Suprapubic skin (tissue), 4 donors: Measurements from ENCODE around the gene TCEA2. TPM values are rescaled to one million over a fixed set of nuclear protein-coding genes. Genes with fewer than 3 reads are reported as not detected.
A peak's percentile ranks its signal among the peaks of the same experiment; 100 is the strongest.

Experiments
- DNase-seq, 2 donors: peaks; one replicate each; pipeline ENCODE4 v3.0.0-alpha.2; 2019; ENCODE audit warnings: low spot score in 2 of 2
- H3K27ac ChIP-seq: fragments of 200-600 bp; sonication (generic); one replicate; pipeline ENCODE4 v1.5.1; 2019
- H3K27me3 ChIP-seq: fragments of 200-600 bp; sonication (generic); one replicate; pipeline ENCODE4 v1.5.1; 2019
- H3K36me3 ChIP-seq: fragments of 200-600 bp; sonication (generic); one replicate; pipeline ENCODE4 v1.5.1; 2019
- H3K4me1 ChIP-seq: fragments of 200-600 bp; sonication (generic); one replicate; pipeline ENCODE4 v1.5.1; 2019
- H3K4me3 ChIP-seq: fragments of 200-600 bp; sonication (generic); one replicate; pipeline ENCODE4 v1.5.1; 2019; ENCODE audit warnings: mild to moderate bottlenecking
- H3K9me3 ChIP-seq: fragments of 200-600 bp; sonication (generic); one replicate; pipeline ENCODE4 v1.5.1; 2019
- EP300 ChIP-seq: sonication (generic); formaldehyde crosslinking; IDR thresholded peaks from one replicate; pipeline ENCODE4 v1.6.1; 2017; ENCODE audit warnings: antibody characterized with exemption
- POLR2A ChIP-seq, 2 donors: fragments of 450-650 bp; IDR thresholded peaks; one replicate each; pipeline ENCODE4 v1.6.1; 2017; ENCODE audit warnings: antibody characterized with exemption in 2 of 2, mild to moderate bottlenecking in 2 of 2, moderate library complexity in 2 of 2
- POLR2AphosphoS5 ChIP-seq, 3 donors: sonication (generic); formaldehyde crosslinking; IDR thresholded peaks; one replicate each; pipeline ENCODE4 v1.6.1; 2017; ENCODE audit warnings: antibody characterized with exemption in 3 of 3
- WGBS: methylation state at CpG from one replicate; pipeline ENCODE4 v1.1.5; 2018; 5-methylcytosine and 5-hydroxymethylcytosine counted together
- total RNA-seq, 4 donors: library from RNA; depleted of rRNA; stranded (reverse); fragments of >200 nt; gene quantifications; one replicate each; pipeline ENCODE4 v1.1.0, GENCODE V29; 2016
- TF ChIP-seq, protein P1 (sequence below), 2 donors: fragments of 200-600 bp in 1 of 2; fragments of 450-650 bp in 1 of 2; sonication (generic) in 1 of 2; IDR thresholded peaks; one replicate each; pipeline ENCODE4 v1.5.1; 2016 to 2019; ENCODE audit warnings: antibody characterized with exemption in 2 of 2, mild to moderate bottlenecking in 1 of 2, moderate library complexity in 1 of 2

The TCEA2 gene
- total RNA-seq, 4 donors from 2014 or later, result 8.6 to 27.9 (median 13.2) TPM

DNA sequence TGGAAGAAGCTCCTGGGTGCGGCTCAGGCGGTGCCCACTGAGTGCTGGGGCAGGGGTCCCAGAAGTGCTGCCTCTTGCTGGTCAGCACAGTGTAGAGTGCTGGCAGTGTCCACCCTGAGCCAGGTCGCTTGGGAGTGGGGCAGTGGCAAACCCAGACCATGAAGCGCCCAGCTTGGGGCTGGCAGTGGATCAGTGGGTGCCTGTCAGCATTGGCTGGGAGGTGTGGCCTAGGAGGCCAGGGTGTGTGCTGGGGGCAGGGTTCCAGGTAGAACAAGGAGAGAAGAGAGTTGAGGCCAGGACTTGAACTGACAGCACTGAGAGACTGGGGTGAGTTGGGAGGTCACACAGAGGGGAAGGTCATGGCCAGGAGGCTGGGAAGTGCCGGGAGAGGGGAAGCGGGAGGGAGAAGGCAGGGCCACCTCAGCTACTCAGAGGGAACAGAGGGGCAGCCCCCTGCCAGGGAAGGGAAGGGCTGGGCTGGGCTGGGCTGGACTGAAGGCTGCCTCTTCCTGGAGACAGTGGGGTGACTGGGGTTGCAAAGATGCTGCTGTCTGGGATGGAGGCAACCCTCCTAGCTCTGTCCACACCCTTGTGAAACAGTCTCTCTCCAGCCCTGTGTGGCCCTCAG lies 4.1 kb downstream of the TCEA2 start:
- DNase-seq, result no peak
- WGBS, result 65% methylated on average over 2 of the region's 6 CpGs
- Histone ChIP-seq H3K4me1 (peaks cover 38% of the 10 kb centered on the region), H3K9me3 (no peaks in the 10 kb centered on the region), H3K27ac (no peak overlapping the region), H3K4me3 (no peak overlapping the region), H3K27me3 (no peaks in the 10 kb centered on the region), H3K36me3 (peaks cover 12% of the 10 kb centered on the region)
- no peak for TF ChIP-seq EP300
- no peak for TF ChIP-seq POLR2A (IDR thresholded peaks at IDR 0.05)

DNA sequence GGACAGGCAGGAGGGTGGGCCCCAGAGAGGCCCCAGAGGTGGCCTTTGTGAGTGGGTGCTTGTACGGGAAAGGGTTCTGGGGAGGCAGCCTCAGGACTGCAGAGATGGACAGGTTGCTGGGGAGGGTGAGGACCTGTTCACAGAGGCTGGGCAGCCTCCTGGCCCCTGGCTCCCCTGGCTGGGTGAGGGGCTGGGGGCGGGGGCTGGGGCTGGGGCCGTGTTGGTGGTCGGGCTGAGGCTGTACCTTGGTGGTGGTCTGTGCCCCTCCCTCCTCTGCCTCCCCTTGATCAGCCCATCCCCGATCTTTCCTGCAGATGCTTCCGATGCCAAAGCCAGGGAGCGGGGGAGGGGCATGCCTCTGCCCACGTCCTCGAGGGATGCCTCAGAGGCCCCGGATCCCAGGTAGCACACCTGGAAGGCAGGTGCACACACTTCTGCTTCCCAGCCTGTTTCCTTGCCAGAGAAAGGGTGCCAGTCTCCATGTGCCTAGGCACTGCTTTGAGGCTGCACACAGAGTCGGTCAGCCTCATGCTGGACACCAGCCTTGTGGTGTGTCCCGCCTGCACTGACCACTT lies 4.8 kb downstream of the TCEA2 start:
- no peak for DNase-seq
- no peak overlapping the region for H3K27ac ChIP-seq
- H3K36me3 ChIP-seq, result peaks cover 16% of the 10 kb centered on the region
- no peak for TF ChIP-seq EP300
- no peaks in the 10 kb centered on the region for H3K27me3 ChIP-seq
- H3K4me3 ChIP-seq, result no peak overlapping the region
- 57% methylated on average over 1 of the region's 12 CpGs for WGBS
- peaks cover 31% of the 10 kb centered on the region for H3K4me1 ChIP-seq
- no peaks in the 10 kb centered on the region for H3K9me3 ChIP-seq

DNA sequence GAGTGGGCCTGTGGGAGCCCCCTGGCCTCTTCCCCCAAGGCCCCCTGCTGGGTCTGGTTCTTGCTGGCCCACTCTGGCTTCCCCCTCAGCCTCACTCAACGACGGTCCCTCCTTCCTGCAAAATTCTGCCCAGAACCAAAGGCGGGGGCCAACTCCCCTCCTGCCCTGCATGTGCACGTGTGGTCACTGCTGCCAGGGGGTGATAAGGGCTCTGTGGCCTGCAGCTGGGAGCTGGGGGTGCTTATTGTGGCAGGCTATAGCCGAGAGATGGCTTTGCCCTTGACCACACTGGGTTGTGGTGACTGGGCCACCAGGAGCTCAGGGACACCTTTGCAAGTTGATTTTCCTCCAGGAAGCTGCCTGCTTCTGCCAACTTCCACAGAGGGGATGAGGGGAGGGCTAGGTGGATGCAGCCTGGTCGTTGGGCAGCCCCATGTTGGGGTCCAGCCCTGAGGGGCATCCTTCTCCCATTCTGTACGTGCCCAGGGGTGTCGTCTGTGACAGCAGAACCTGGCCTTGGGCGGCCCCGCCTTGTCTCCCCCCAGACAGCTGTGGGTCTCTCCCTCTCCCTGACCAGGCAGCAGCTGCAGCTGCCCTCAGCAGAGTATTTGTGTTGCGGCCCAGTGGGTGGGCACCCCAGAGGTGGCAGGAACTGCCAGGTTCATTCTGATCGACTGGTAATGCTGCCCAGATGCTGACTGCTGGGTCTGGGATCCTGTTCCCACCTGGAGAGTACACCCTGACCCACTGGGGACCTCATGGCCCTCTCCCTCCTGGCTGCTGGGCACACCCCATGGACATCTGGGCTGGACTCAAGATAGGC lies 5.6 kb downstream of the TCEA2 start:
- 83% methylated on average over 8 of the region's 12 CpGs for WGBS
- Histone ChIP-seq H3K27ac (no peak overlapping the region), H3K4me1 (peaks cover 27% of the 10 kb centered on the region), H3K27me3 (no peaks in the 10 kb centered on the region), H3K9me3 (no peaks in the 10 kb centered on the region), H3K4me3 (no peak overlapping the region), H3K36me3 (peaks cover 20% of the 10 kb centered on the region)
- no peak for TF ChIP-seq POLR2AphosphoS5 (IDR thresholded peaks at IDR 0.05)
- TF ChIP-seq, protein P1, sequence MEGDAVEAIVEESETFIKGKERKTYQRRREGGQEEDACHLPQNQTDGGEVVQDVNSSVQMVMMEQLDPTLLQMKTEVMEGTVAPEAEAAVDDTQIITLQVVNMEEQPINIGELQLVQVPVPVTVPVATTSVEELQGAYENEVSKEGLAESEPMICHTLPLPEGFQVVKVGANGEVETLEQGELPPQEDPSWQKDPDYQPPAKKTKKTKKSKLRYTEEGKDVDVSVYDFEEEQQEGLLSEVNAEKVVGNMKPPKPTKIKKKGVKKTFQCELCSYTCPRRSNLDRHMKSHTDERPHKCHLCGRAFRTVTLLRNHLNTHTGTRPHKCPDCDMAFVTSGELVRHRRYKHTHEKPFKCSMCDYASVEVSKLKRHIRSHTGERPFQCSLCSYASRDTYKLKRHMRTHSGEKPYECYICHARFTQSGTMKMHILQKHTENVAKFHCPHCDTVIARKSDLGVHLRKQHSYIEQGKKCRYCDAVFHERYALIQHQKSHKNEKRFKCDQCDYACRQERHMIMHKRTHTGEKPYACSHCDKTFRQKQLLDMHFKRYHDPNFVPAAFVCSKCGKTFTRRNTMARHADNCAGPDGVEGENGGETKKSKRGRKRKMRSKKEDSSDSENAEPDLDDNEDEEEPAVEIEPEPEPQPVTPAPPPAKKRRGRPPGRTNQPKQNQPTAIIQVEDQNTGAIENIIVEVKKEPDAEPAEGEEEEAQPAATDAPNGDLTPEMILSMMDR (IDR thresholded peaks at IDR 0.05), result no peak
- no peak for TF ChIP-seq EP300
- no peak for TF ChIP-seq POLR2A (IDR thresholded peaks at IDR 0.05)
- DNase-seq, result no peak

DNA sequence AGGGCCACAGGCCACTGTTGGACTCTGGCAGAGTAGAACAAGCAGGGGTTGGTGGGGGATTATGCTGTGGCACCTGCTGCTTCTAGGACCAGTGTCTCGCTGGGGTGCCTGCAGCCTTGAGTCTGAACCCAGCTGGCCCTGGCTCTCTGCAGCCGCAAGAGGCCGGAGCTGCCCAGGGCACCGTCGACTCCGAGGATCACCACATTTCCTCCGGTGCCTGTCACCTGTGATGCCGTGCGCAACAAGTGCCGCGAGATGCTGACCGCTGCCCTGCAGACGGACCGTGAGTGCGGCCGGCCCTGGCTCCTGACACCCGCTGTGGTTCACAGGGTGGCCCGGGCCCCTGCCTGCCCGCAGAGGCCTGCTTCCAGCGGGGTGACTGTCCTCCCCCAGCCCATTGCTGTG lies 6.2 kb downstream of the TCEA2 start:
- no peaks in the 10 kb centered on the region for H3K27me3 ChIP-seq
- H3K27ac ChIP-seq, result no peak overlapping the region

DNA sequence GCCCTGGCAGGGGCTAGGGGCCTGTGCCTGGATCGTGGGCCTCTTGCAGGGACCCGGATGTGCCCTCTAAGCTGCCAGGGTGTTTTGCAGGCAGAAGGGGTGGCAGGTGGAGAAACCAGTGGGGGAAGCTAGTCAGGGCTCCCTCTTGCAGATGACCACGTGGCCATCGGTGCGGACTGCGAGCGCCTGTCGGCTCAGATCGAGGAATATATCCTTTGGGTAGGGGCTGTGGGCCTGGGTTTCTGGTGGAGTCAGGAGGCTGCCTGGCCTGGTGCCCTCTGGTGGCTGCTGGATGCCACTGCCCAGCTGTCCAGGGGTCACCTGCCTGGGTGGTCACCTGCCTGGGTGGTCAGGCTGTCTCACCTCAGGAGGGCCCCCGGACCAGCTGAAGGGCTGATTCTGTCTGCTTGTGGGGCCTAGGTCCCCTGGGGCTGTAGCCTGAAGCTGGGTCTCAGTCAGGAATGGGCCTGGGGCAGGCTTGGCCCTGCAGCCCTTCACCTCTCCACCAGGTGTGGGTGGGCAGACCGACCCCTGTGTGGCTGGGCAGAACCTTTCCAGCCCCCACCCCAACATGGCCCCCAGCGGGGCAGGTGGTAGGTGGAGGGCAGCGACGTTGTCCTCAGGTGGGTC lies 6.7 kb downstream of the TCEA2 start:
- H3K27me3 ChIP-seq, result no peaks in the 10 kb centered on the region
- no peak for DNase-seq
- no peak overlapping the region for H3K27ac ChIP-seq
- TF ChIP-seq, protein P1 (IDR thresholded peaks at IDR 0.05), result peak in 1 of 2 donors; percentile 65
- TF ChIP-seq POLR2A (IDR thresholded peaks at IDR 0.05), result no peak
- no peaks in the 10 kb centered on the region for H3K9me3 ChIP-seq
- H3K36me3 ChIP-seq, result peaks cover 31% of the 10 kb centered on the region
- peaks cover 24% of the 10 kb centered on the region for H3K4me1 ChIP-seq
- no peak overlapping the region for H3K4me3 ChIP-seq
- 85% methylated on average over 4 of the region's 14 CpGs for WGBS

More for the DNA sequence above, 6.2 kb downstream of the TCEA2 start:
- Histone ChIP-seq H3K4me1 (peaks cover 24% of the 10 kb centered on the region), H3K4me3 (no peak overlapping the region), H3K9me3 (no peaks in the 10 kb centered on the region), H3K36me3 (peaks cover 26% of the 10 kb centered on the region)
- 100% methylated on average over 1 of the region's 20 CpGs for WGBS
- TF ChIP-seq POLR2AphosphoS5 (IDR thresholded peaks at IDR 0.05) (no peak), POLR2A (IDR thresholded peaks at IDR 0.05) (no peak), EP300 (no peak)
- TF ChIP-seq, protein P1 (IDR thresholded peaks at IDR 0.05), result no peak
- DNase-seq, result no peak
